ENCODE data around the gene PITPNC1. TPM values are rescaled to one million over a fixed set of nuclear protein-coding genes. Genes with fewer than 3 reads are reported as not detected.

PITPNC1 gene
- total RNA-seq, 1 experiment from 2014 or later, result 40.1 TPM

DNA sequence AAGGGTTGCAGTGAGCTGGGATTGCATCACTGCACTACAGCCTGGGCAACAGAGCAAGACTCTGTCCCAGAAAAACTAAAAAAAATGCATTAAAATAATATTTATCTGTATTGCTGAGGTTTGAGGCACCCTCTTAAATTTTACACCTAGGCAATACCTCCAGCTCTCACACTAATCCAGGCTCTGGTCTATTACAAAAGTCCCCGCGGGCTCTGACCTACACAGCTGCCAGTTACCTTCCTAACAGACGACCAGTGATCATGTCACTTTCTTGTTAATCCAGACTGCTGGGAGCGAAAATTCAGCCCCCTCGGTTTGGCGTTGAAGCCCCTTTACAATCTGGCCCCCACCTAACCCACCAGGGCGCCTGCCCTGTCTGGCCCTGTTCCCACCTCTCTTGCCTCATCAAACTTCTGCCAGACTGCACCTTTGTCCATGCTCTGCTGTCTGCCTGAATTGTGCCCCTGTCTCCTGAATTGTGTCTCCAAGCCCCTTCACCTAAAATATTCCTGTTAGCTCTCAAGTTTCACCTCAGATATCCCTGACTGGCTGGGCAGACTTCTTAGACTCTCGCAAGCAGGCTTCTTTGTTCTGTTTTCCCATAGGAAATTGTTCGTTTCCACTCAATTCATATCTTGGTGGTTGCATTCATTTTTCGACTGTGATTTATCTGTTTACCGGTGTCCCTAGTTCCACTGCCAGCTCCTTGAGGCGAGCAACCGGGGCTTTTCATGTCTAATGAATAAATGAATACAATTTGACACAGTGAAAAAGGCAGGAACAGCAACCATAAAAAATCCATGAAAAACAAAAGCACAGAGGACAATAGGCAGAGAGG is 65.9 kb downstream of the PITPNC1 start:
- H3K4me1 Mint-ChIP-seq (ENCODE audit: insufficient read depth, unreplicated experiment), result peaks cover 15% of the 10 kb centered on the region
- no peak overlapping the region for H3K4me3 Mint-ChIP-seq (ENCODE audit: unreplicated experiment)
- intact Hi-C loops (cut with micrococcal nuclease), result no loop called here
- no peaks in the 10 kb centered on the region for H3K27me3 Mint-ChIP-seq (ENCODE audit: insufficient read depth, unreplicated experiment)
- POLR2A ChIA-PET, result interaction anchor here (1.7 kb wide), 1 partner anchor 79 kb away, joined by 4 read pairs; no protein-coding TSS in a partner anchor
- no TSS peak for BruUV-seq (replicated peaks)
- peak overlapping the region; percentile 28 for H3K27ac Mint-ChIP-seq (ENCODE audit: low read depth, unreplicated experiment)
- no peaks in the 10 kb centered on the region for H3K9me3 Mint-ChIP-seq (ENCODE audit: unreplicated experiment)
- no peak for DNase-seq (ENCODE audit: unreplicated experiment)
- TF ChIP-seq, protein P1, sequence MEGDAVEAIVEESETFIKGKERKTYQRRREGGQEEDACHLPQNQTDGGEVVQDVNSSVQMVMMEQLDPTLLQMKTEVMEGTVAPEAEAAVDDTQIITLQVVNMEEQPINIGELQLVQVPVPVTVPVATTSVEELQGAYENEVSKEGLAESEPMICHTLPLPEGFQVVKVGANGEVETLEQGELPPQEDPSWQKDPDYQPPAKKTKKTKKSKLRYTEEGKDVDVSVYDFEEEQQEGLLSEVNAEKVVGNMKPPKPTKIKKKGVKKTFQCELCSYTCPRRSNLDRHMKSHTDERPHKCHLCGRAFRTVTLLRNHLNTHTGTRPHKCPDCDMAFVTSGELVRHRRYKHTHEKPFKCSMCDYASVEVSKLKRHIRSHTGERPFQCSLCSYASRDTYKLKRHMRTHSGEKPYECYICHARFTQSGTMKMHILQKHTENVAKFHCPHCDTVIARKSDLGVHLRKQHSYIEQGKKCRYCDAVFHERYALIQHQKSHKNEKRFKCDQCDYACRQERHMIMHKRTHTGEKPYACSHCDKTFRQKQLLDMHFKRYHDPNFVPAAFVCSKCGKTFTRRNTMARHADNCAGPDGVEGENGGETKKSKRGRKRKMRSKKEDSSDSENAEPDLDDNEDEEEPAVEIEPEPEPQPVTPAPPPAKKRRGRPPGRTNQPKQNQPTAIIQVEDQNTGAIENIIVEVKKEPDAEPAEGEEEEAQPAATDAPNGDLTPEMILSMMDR (IDR thresholded peaks at IDR 0.05; ENCODE audit: unreplicated experiment), result no peak
- H3K36me3 Mint-ChIP-seq (ENCODE audit: insufficient read depth, unreplicated experiment), result no peaks in the 10 kb centered on the region
- CTCF ChIA-PET, result interaction anchor here (0.6 to 2.4 kb wide), 4 partner anchors 25 to 222 kb away, joined by 3 to 8 read pairs (median 4); no protein-coding TSS in a partner anchor

DNA sequence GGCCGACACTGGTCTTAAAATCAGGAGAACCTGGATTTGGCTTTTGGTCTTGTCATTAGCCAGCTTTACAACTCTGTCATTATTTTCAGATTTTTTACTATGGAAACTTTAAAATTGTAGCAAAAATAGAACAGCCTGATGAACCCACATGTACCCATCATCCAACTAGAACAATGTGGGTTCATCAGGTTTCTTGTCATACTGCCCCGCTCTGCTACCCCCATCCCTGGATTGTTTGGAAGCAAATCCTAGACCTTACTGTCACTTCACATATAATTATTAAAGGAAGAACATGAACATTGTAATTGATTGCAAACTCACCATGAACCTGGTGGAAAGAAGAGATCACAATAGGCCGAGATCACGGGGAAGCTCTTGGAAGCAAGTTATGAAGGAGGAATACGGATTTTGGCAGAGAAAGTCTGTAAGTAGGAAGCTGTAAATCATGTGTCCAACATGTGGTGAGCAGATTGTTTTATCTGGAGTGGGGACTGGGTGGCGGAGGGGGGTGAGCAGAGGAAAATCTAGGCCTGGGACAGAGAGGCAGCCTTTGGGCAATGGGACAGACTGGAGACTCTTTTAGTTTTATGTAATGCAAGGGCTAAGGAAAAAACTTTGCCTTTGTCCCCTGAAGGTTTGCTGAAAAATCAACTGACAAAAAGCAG is 67.0 kb downstream of the PITPNC1 start:
- Mint-ChIP-seq H3K27me3 (ENCODE audit: insufficient read depth, unreplicated experiment) (no peaks in the 10 kb centered on the region), H3K36me3 (ENCODE audit: insufficient read depth, unreplicated experiment) (no peaks in the 10 kb centered on the region), H3K4me1 (ENCODE audit: insufficient read depth, unreplicated experiment) (peaks cover 15% of the 10 kb centered on the region), H3K27ac (ENCODE audit: low read depth, unreplicated experiment) (no peak overlapping the region), H3K9me3 (ENCODE audit: unreplicated experiment) (no peaks in the 10 kb centered on the region), H3K4me3 (ENCODE audit: unreplicated experiment) (no peak overlapping the region)
- no TSS peak for BruUV-seq (replicated peaks)
- POLR2A ChIA-PET, result interaction anchor here (1.0 kb wide), 1 partner anchor 19 kb away, joined by 3 read pairs; no protein-coding TSS in a partner anchor
- CTCF ChIA-PET, result no interaction called here
- TF ChIP-seq, protein P1 (IDR thresholded peaks at IDR 0.05; ENCODE audit: unreplicated experiment), result no peak
- intact Hi-C loops (cut with micrococcal nuclease), result no loop called here
- no peak for DNase-seq (ENCODE audit: unreplicated experiment)

DNA sequence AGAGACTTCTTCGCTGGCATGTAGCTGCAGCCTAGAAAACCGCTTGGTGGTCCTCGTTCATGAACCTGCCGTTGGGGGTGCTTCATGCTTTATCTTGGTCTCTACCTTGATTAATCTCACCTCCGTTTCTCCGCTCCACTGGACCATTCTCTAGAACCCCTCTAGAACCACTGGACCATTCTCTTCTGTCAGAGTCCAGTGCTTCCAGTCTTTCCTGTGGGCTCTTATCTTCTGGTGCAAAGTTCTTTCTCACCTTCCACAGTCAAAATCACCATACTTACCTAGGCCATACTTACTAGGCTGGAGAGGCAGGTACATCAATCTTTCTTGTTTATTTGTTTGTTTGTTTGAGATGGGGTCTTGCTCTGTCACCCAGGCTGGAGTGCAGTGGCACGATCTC is 71.4 kb downstream of the PITPNC1 start:
- POLR2A ChIA-PET, result no interaction called here
- H3K4me1 Mint-ChIP-seq (ENCODE audit: insufficient read depth, unreplicated experiment), result no peaks in the 10 kb centered on the region
- intact Hi-C loops (cut with micrococcal nuclease), result no loop called here
- BruUV-seq (replicated peaks), result no TSS peak
- H3K4me3 Mint-ChIP-seq (ENCODE audit: unreplicated experiment), result no peak overlapping the region
- TF ChIP-seq, protein P1 (IDR thresholded peaks at IDR 0.05; ENCODE audit: unreplicated experiment), result no peak
- CTCF ChIA-PET, result no interaction called here
- H3K9me3 Mint-ChIP-seq (ENCODE audit: unreplicated experiment), result no peaks in the 10 kb centered on the region
- no peaks in the 10 kb centered on the region for H3K36me3 Mint-ChIP-seq (ENCODE audit: insufficient read depth, unreplicated experiment)
- no peak for DNase-seq (ENCODE audit: unreplicated experiment)
- H3K27me3 Mint-ChIP-seq (ENCODE audit: insufficient read depth, unreplicated experiment), result no peaks in the 10 kb centered on the region
- no peak overlapping the region for H3K27ac Mint-ChIP-seq (ENCODE audit: low read depth, unreplicated experiment)

DNA sequence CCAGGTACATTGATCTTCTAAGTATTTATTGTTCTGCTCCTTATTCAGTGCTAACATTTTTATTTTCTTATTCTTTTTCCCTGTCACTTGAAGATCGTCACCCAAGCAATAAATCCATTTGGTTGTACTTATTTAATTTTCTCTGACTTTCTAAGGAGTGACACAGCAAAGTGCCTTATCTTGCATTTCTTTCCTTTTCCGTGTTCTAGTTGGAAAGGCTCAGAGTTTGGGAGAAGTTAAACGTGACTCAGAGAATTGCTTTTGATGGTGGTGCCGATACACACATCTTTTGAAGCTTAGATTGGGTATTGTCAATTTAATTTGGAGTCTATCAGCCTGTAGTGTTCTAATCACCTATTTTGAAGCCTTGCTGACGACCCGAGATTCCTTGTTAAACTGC is 72.0 kb downstream of the PITPNC1 start:
- ChIA-PET CTCF (interaction anchor here (0.6 kb wide), 1 partner anchor 23 kb away, joined by 3 read pairs; no protein-coding TSS in a partner anchor), POLR2A (no interaction called here)
- H3K27ac Mint-ChIP-seq (ENCODE audit: low read depth, unreplicated experiment), result no peak overlapping the region
- intact Hi-C loops (cut with micrococcal nuclease), result no loop called here
- H3K36me3 Mint-ChIP-seq (ENCODE audit: insufficient read depth, unreplicated experiment), result no peaks in the 10 kb centered on the region
- H3K27me3 Mint-ChIP-seq (ENCODE audit: insufficient read depth, unreplicated experiment), result no peaks in the 10 kb centered on the region
- H3K4me3 Mint-ChIP-seq (ENCODE audit: unreplicated experiment), result no peak overlapping the region
- BruUV-seq (replicated peaks), result no TSS peak
- TF ChIP-seq, protein P1 (IDR thresholded peaks at IDR 0.05; ENCODE audit: unreplicated experiment), result no peak
- no peaks in the 10 kb centered on the region for H3K9me3 Mint-ChIP-seq (ENCODE audit: unreplicated experiment)
- H3K4me1 Mint-ChIP-seq (ENCODE audit: insufficient read depth, unreplicated experiment), result no peaks in the 10 kb centered on the region
- DNase-seq (ENCODE audit: unreplicated experiment), result no peak

All from MCF 10A (cell line).